DMS53 treated with DMSO at 0.1 percent for 48 hours (cell line): ENCODE results near the gene UST.
"Not testable (repeated sequence)": the region's sequence is repeated elsewhere in the genome, so short reads cannot be mapped to it uniquely, and the experiment has no call there.

Experiments used
- DNase-seq: peaks from one replicate; lab custom pipeline; 2025; ENCODE audit not compliant: unreplicated experiment; lab: John Stamatoyannopoulos, UW

Gene UST

DNA sequence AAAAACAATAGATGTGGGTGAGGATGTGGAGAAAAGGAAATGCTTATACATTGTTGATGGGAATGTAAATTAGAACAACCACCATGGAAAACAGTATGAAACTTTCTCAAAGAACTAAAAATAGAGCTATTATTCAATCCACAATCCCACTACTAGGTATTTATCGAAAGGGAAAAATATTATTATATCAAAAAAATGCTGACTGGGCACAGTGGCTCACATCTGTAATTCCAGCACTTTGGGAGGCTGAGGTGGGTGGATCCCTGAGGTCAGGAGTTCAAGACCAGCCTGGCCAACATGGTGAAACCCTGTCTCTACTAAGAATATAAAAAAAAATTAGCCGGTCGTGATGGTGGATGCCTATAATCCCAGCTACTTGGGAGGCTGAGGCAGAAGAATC, 357.1 kb downstream of the UST start:
- DNase-seq, result not testable (repeated sequence)

DNA sequence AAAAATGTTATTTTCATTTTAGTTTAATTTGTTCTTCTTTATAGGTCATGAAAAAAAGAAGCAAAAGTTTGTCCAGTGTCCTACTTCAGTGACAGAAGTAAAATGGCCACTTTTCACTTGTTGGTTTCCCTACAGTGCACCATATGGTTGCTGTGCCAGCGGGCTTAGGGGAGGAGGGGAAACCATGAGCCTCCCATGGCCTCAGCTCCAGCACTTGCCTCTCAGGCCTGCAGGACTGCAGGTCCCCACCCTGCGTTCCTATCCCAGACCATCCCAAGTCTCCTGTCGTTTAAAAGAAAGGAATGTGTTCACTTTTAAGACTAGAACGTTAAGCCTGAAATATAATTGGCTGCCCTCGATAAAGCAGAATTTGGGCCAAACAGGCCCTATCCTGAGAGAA, 360.7 kb downstream of the UST start:
- DNase-seq, result no peak

DNA sequence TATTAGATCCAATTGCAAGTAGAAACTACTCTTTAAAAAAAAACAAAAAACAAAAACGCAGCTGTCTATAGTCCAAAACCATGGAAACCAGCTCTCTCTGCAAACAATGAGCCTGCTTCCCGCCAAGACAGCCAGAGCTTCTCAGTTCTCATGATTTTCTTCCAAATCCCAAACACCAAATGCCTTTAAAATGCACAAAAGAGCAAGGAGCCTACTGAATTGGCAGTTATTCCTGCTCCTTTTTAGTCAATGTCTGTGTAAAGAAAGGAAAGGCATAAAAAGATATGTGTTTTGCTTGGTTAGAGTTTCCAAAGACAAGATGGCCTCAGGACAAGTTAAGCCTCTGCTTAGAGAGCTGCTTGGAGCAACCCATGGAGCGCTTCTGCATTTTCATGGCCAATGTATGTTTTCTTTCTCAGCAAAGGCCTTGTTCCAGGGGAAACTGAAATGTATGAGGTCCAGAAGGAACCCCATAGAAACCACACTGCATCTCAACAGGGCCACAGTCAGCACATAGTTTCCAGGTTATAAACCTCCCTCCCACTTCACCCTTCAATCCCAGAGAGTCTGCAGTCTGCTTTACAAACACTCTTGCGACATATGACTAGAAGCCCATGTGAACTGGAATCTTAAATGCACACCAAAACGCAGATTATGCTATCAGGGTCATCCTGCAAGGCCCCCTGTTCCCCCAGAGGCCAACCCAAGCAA, 361.4 kb downstream of the UST start:
- no peak for DNase-seq

DNA sequence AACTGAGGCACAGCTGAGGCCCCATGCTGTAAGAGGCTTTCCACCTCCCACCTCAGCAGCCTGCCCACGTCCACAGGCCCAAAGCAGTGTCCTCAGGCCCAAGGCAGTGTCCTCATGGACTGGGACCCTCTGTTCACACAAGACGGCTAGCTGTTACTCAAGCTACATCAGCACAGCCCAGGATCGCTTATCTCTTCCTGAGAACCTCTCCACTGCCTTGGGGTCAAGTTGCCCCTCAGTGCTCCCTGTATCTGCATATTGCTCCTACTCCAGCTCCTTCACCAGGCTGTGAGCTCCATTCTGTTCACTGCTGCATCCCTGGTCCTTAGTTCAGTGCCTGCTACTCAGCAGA, 361.9 kb downstream of the UST start:
- DNase-seq, result no peak

DNA sequence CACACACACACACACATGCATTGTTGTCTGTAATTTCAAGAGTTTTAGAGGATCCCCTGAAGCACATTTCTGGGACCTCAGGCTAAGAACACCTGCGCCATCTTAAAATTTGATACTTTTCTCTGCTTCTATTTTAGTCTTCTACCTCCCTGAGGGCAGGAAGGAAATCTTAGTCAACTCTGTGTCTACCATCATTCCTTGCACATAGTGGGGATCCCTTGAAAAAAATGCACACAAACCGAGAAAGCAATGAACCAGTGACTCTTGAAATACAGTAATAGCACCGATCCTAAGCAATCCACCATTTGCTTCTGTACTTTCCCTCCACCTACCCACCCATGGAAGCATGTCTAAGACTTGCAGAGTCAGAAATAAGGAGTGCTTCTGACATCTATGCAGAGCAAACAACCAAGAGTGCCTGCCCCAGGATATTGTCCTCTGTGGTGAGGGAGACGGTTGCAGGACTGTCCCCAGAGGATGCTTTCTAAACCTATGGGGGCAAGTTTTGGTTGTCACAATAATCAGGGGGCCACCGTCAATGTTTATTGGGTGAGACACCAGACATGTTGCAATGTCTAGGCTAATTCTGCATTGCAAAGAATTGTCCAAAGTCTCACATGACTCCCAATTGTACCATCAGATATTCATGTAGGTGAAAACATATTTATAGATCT, 362.7 kb downstream of the UST start:
- DNase-seq, result no peak

DNA sequence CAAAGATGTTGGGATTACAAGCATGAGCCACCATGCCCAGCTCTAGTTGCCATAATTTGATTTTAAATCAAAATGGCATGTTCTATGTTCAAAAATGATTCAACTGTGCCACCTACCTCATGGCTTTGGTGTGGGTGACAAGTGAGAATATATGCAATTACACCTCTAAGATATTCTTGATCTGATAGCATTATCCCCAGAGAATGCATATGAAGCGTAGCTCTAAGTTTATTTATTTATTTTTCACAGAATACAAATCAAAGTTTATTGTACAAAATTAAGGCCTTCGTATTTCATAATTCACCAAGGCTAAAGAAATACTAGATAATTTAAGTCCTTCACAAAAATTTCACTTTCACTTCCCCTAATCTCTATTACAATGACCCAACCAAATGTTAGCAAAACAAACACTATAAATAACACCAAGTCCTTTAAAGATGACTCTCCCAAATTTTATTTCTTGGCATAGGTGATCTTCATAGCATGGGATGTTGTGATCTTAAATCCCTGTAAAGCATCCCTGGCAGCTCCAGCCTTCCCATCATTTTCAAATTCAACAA, 364.8 kb downstream of the UST start:
- no peak for DNase-seq

DNA sequence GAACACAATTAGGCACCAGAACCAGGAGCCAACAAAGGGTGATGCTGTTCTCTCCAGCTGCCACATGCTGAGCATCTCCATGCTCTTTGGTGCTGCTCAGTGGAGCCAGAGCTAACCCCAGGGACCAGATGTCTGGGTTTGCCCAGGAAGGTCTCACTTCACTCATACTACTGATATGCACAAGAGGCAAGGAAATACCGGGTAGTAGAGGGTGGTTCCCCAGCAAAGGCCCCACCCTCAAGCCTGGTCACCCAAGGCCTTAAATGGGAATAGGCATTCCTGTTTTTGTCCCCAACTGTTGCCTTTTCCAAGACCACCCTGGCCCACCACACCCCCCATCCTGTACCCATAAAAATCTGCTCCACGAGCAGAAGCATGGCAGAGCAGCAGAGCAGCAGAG, 366.1 kb downstream of the UST start:
- no peak for DNase-seq

DNA sequence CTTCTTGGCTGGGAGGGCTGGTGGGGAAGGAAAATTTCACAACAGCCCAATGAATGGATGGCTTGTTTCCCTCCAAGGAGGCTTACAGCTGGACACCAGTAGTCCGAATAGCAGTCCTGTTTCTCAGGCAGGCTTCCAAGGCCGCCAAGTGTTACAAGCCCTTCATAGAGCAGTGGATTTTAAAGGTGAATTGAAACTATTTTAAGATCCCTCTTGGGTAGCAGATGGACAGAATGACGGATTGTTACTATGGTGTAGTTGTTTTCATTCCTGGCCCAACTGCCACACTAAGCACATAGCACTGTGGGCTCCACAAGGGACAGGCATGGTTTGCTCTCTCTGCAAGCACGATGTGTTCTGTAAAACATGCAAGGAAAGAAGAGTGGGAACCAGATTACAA, 367.3 kb downstream of the UST start:
- no peak for DNase-seq

DNA sequence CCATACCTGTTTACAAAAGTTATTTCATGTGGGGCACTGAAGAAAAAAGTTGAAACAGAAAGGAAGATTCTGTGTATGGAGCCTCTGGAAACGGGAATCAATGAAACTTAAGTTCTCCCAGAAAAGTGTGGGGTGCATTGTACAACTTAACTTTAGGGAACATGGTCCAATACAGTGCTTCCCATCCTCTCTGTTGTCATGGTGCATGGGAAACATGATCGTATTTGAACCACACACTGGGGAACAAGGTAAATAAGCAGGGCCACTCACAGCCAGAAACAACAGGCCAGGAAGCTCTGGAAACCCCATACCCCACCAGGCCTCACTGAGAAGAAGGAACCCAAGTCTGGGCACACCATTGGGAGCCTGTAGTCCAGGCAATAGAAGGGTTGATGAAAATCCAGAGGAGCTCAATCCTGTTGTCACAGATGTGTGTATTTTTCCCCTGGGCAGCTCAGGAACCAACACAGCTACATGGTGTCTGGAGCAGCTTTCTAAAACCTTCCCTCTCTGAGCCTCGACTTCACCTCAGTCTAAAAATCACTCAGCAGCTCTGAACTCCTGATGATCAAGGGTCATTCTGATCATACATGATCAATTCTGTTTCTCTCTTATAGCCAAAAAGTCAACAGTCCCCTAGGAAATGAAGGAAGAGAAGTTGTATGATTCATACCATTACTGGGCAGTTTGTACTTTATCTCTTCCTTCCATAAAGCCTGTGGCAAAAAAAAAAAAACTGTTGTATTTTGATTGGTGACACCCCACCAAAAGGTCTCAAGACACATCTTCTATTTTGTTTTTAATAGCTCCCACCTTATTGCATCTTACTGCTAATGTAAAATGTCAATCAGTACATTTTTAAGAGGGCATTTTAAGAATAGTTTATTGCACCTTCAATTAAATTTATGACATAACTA, 372.2 kb downstream of the UST start:
- DNase-seq, result no peak

DNA sequence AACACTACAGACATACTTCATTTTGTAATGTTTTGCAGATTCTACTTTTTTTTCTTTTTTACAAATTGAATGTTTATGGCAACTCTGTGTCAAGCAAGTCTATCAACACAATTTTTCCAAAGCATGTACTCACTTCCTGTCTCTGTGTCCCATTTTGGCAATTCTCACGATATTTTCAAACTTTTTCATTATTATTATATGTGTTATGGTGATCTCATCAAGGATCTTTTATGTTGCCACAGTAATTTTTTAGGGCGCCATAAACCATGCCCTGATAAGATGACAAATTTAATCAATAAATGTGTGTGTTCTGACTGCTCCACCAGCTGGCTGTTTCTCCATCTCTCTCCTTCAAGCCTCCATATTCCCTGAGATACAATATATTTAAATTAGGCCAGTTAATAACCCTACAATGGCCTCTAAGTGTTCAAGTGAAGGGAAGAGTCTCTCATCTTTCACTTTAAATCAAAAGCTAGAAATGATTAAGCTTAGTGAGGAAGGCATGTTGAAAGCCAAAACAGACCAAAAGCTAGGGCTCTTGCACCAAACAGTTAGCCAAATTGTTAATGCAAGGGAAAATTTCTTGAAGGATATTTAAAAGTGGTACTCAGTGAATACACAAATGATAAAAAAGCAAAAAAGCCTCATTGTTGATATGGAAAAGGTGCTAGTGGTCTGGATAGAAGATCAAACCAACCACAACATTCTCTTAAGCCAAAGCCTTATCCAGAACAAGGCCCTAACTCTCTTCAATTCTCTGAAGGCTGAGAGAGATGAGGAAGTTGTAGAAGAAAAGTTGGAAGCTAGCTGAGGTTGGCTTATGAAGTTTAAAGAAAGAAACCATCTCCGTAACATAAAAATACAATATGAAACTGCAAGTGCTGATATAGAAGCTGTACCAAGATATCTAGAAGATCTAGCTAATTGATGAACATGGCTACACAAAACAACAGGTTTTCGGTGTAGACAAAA, 376.3 kb downstream of the UST start:
- DNase-seq, result no peak

DNA sequence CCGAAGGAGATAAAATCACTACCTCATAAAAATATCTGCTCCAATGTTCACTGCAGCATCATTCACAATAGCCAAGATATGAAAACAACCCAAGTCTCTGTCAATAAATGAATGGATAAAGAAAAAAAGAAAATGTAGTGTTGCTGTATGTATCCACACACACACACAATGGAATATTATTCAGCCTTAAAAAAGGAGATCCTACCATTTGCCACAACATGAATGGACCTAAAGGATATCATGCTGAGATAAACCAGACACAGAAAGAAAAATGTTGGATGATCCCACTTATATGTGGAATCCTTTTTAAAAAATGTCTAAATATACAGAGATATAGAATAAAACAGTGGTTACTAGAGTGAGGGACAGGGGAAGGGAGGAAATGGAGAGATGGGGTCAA, 378.5 kb downstream of the UST start:
- no peak for DNase-seq
